GM21737 (cell line): ENCODE data around the gene GCSAM.
"Not testable (repeated sequence)": the region's sequence is repeated elsewhere in the genome, so short reads cannot be mapped to it uniquely, and the experiment has no call there.

ENCODE experiments used
- ATAC-seq: cut with Tn5 transposase; IDR thresholded peaks from one replicate; pipeline ENCODE4 v1.9.1; 2021; ENCODE audit warnings: mild to moderate bottlenecking, moderate library complexity; ENCODE audit not compliant: unreplicated experiment

Gene GCSAM

DNA sequence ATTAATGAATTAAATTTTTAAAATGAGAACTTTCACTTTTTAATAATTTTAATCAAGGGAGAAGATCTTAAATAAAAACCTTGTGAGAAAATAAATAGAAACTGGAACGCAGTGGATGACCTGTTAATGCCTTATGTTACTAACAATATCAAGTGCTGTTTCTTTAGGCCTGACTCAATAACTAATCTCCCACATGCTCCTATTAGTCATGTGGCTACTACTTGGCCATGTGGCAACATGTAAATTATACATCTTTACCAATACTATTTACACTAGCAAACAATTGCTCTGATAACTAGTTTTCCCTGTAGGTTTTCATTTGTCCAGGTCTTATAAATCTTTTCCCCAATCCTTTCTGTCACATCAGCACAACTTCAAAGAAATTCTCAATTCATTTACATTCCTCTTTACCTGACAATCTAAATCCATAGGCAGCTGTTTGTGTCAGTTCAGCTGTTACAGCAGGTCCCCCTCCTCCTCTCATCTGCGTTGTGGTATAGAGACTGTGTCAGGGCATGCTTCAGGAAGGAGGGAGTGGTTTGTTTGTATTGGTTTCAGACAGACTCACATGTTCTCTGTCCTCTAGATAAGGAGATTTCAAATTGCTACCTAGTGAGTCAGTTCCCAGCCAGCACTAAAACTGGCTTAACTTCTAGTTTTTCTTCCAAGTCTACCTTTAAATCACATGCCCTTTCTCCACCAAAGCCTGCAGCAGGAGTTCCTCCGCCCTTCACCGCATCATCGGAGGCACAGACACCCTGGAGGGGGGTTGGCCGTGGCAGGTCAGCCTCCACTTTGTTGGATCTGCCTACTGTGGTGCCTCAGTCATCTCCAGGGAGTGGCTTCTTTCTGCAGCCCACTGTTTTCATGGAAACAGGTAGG lies 58.2 kb downstream of the GCSAM start:
- ATAC-seq: peak; percentile 74

DNA sequence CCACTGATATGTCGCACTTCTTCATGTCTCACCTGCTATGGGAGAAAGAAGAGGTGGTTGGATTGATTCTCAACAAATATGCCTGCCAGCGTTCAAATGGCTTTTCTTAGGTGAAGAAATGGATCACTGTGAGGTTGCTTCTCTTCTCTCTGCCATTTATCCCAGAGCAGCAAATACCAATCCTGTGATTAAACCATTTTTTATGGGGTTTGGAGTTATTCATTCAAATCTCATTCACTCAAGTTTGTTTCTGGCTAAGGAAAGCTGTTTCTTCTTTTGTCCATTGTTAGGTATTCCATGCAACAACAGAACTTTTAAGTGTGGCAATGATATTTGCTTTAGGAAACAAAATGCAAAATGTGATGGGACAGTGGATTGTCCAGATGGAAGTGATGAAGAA lies 59.0 kb downstream of the GCSAM start:
- ATAC-seq: no peak

DNA sequence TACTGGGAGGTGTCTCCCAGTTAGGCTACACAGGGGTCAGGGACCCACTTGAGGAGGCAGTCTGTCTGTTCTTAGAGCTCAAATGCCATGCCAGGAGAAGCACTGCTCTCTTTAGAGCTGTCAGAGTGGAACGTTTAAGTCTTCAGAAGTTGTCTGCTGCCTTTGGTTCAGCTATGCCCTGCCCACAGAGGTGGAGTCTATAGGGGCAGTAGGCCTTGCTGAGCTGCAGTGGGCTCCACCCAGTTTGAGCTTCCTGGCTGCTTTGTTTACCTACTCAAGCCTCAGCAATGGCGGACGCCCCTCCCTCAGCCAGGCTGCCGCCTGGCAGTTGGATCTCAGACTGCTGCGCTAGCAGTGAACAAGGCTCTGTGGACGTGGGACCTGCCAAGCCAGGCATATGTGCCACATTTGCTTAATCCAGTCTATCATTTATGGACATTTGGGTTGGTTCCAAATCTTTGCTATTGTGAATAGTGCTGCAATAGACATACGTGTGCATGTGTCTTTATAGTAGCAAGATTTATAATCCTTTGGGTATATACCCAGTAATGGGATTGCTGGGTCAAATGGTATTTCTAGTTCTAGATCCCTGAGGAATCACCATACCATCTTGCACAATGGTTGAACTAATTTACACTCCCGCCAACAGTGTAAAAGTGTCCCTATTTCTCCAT lies 60.5 kb downstream of the GCSAM start:
- ATAC-seq: not testable (repeated sequence)
